ENCODE data around the gene FNDC3B.
"Not testable (repeated sequence)": the region's sequence is repeated elsewhere in the genome, so short reads cannot be mapped to it uniquely, and the experiment has no call there.

FNDC3B gene

GRCh38 chr3:172224560-172225214 is 185.3 kb downstream of the FNDC3B start:
- DNase-seq, result no peak

DNA sequence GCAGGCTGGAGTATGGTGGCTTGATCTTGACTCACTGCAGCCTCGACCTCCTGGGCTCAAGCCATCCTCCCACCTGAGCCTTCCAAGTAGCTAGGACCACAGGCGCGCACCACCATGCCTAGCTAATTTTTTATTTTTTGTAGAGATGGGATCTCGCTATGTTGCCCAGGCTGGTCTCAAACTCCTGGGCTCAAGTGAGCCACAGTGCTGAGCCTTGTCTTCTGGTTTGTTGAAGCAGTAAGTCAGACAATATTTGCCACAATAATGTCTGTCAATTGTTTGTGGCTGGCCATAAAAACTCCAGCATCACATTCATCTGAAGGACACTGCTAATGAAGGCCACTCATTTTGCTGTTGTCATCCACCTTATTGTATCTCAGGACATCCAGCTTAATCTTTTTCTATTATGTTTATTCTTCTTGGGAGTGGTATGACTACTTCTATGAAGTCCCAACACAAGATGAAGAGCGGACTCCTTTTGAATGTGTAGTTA is 185.9 kb downstream of the FNDC3B start:
- no peak for DNase-seq

DNA sequence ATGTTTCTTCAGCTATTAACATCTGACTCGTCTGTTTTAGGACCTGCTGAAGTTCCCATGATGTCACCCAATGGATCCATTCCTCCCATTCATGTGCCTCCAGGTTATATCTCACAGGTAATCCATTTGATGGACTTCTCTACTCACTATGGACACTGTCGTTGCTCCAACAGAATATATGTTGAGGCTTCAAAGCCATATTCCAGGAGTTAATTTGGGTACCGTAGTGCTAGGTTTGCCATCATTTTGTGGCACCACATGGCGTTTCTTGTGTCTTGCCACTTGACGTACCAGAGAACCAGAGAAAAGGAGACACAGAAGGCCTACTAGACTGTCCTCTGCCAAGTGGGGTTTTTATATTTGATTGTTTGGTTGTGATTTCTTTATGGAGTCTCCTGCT is 187.5 kb downstream of the FNDC3B start:
- DNase-seq, result no peak

- DNase-seq, result no peak
Measured at GRCh38 chr3:172227340-172228035, 188.1 kb downstream of the FNDC3B start.

GRCh38 chr3:172228036-172228415 is 188.6 kb downstream of the FNDC3B start:
- DNase-seq, result no peak

- no peak for DNase-seq
Measured at GRCh38 chr3:172229462-172229861, 190.1 kb downstream of the FNDC3B start.

GRCh38 chr3:172231318-172231901 is 192.0 kb downstream of the FNDC3B start:
- no peak for DNase-seq

DNA sequence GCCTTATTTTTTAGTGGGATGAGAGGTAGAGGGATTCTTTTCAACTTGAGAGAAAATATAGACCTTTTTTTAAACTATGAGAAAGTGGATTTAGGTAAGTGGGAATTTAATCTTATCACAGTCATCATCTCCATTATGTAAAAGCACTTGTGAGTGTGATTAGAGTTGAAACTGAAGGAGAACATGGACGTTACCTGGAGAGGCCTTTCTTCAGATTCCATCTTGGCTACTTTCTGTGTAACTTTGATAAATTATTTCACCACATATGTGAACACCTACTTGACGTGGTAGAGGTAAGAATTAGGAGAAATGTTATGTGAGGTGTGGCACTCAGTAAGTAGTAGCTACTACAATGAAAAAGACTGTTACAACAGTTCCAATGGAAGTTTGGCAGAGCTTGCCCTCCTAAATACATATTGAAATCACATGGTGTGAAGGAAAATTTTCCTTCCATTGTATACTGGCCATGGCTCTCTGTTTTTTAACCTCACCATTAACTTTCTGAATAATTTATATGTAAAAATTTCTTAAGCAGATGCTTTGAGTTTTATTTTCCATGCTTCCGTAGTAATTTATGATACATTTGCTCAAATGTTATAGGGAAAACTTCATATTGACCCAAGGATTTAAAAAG is 193.3 kb downstream of the FNDC3B start:
- no peak for DNase-seq

GRCh38 chr3:172233474-172234277 is 194.3 kb downstream of the FNDC3B start:
- no peak for DNase-seq

- DNase-seq, result no peak
Measured at GRCh38 chr3:172235698-172236097, 196.3 kb downstream of the FNDC3B start.

GRCh38 chr3:172236771-172237742 is 197.7 kb downstream of the FNDC3B start:
- DNase-seq, result no peak

DNA sequence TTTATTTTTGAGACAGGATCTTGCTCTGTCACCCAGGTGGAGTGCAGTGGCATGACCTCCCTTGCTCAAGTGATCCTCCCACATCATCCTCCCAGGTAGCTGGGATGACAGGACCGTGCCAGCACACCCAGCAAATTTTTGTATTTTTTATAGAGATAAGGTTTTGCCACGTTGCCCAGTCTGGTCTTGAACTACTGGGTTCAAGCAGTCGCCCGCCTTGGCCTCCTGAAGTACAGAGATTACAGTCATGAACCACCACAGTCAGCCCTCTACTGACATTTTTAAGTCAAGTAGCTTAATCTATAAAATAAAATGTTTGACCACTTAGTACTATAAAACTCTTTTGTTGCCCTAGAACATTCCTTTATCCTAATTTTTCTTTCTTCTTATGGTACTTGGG is 198.8 kb downstream of the FNDC3B start:
- no peak for DNase-seq

DNA sequence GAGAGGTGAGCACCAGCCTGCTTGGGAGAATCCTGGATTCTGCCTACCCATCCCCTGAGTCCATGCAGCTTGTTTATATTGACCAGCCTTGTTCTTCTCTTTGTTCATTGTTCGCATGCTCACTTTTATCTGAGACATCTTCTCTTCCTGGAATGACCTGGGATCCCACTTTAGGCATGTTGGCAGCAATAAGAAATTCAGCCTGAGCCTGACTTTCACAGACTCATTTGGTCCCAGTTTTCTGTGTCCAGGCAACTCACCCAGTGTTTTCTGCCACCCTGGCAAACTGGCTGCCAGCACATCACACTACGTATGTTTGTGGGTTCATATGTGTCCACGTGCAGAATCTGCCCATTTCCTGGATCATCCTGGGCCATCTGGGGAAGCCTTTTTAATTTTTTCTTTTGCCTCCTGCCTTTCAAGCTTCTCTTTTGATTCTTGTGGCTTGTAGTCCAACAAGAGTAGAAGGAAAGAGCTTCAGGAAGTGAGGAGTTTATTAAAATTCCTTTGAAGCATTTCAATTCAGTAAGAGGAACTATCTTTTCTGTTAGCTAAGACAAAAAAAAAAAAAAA is 199.9 kb downstream of the FNDC3B start:
- DNase-seq, result no peak

DNA sequence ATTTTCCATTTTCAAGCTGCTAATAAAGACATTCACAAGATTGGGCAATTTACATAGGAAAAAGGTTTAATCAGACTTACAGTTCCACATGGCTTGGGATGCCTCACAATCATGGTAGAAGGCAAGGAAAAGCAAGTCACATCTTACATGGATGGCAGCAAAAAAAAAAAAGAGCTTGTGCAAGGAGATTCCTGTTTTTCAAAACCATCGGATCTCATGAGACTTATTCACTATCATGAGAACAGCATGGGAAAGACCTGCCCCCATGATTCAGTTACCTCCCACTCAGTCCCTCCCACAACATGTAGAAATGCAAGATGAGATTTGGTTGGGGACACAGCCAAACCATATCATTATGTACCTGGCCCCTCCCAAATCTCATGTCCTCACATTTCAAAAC is 202.0 kb downstream of the FNDC3B start:
- DNase-seq, result no peak

- DNase-seq, result not testable (repeated sequence)
Measured at GRCh38 chr3:172242471-172242870, 203.1 kb downstream of the FNDC3B start.

GRCh38 chr3:172243376-172243775 is 204.0 kb downstream of the FNDC3B start:
- DNase-seq, result not testable (repeated sequence)

DNA sequence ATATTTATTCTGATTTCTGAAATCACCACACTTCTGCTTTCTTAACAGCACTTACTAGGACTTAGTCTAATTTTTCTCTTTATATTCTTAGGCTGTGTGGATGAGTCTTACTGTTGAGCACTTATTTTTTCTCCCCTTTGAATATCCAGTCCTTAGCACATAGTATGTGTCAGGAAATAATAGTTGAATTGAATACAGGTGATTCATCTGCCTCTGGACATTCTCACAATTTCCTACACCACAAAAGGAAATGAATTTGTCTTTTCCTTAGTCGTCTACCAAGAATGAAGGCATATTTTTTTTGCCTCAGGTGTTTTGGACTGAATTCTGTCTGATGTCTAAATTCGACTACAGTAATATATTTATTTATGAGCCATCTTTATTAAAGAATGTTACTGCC is 204.6 kb downstream of the FNDC3B start:
- no peak for DNase-seq

DNA sequence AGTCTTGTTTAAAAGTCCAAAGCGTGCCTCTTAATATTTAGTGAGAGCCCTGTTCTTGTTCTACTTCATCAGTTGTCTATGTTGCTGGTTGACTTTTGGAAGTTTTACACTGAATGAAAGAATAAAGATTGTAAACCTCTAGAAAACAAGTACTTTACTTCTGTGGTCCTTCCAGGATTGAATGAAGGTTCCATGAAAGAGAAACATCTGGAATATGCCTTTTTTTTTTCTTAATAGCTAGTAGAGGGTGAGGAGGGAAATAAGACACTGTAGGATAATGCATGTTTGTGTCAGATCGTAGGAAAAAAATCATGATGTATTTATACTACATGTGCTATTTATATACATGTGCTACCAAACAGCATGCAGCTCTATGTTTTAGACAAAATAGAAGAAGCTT is 205.9 kb downstream of the FNDC3B start:
- no peak for DNase-seq

- DNase-seq, result no peak
Measured at GRCh38 chr3:172246107-172246844, 206.9 kb downstream of the FNDC3B start.

GRCh38 chr3:172247525-172248274 is 208.3 kb downstream of the FNDC3B start:
- no peak for DNase-seq
